Measurements from ENCODE around the gene KPNA2. TPM values are rescaled to one million over a fixed set of nuclear protein-coding genes. Genes with fewer than 3 reads are reported as not detected.

The KPNA2 gene
- polyA plus RNA-seq, 3 donors = 23.2 to 36.1 (median 23.2) TPM

- no peaks in the 10 kb centered on the region for H3K36me3 Mint-ChIP-seq
- peak overlapping the region in 1 of 7 donors; percentile 37 for H3K27ac Mint-ChIP-seq
- no peaks in the 10 kb centered on the region for H4K20me1 ChIP-seq (ENCODE audit: insufficient read depth, low read length)
- 96% methylated on average over 7 of the region's 11 CpGs for WGBS (ENCODE audit: insufficient coverage)
- H3K9me3 Mint-ChIP-seq = peaks cover 0 to 3% (median 2%) of the 10 kb centered on the region in 7 donors
- H3K27me3 Mint-ChIP-seq (ENCODE audit: low read depth in 3 of 3) = no peaks in the 10 kb centered on the region
- no peak overlapping the region for H3K4me2 ChIP-seq (replicated peaks; ENCODE audit: extremely low read depth, low read length, poor library complexity, severe bottlenecking)
- no peak for TF ChIP-seq CTCF (IDR thresholded peaks at IDR 0.05)
- H3K9me3 ChIP-seq (replicated peaks in 1 of 2; ENCODE audit: control insufficient read depth in 1 of 2, insufficient read depth in 1 of 2, low read length in 2 of 2) = no peaks in the 10 kb centered on the region
- H3K4me1 ChIP-seq (ENCODE audit: control insufficient read depth in 1 of 2, insufficient read depth in 2 of 2, low read length in 2 of 2) = peaks cover 6 to 7% of the 10 kb centered on the region in 2 donors
- no peaks in the 10 kb centered on the region for H3K36me3 ChIP-seq (replicated peaks in 1 of 2; ENCODE audit: control insufficient read depth in 1 of 2, insufficient read depth in 2 of 2, low read length in 2 of 2)
- no peaks in the 10 kb centered on the region for H3K27me3 ChIP-seq (ENCODE audit: control insufficient read depth in 2 of 2, insufficient read depth in 2 of 2, low read length in 2 of 2)
- H3K4me3 Mint-ChIP-seq = no peak overlapping the region
- peaks cover 8% of the 10 kb centered on the region for H3K4me1 Mint-ChIP-seq
- H3K79me2 ChIP-seq (ENCODE audit: insufficient read depth, low read length) = no peaks in the 10 kb centered on the region
- H3K4me3 ChIP-seq (replicated peaks in 1 of 3; ENCODE audit: low read depth in 2 of 3, low read length in 3 of 3) = no peak overlapping the region
- H3K27ac ChIP-seq (ENCODE audit: low read depth in 1 of 2, low read length in 2 of 2) = no peak overlapping the region
- no peak overlapping the region for H2AFZ ChIP-seq (ENCODE audit: insufficient read depth, low read depth, low read length, poor library complexity, severe bottlenecking)
- intact Hi-C loops (cut with micrococcal nuclease) = no loop called here
- no peak for DNase-seq
- H3K9ac ChIP-seq (ENCODE audit: insufficient read depth, low read length, poor library complexity, severe bottlenecking) = no peak overlapping the region
These were observed 59.0 kb downstream of the KPNA2 start for GRCh38 chr17:68094481-68095078.

GRCh38 chr17:68095205-68095811 lies 59.8 kb downstream of the KPNA2 start:
- H3K36me3 Mint-ChIP-seq = no peaks in the 10 kb centered on the region
- intact Hi-C loops (cut with micrococcal nuclease) = no loop called here
- H3K4me1 Mint-ChIP-seq = peaks cover under 1% of the 10 kb centered on the region
- no peaks in the 10 kb centered on the region for H3K27me3 Mint-ChIP-seq (ENCODE audit: low read depth in 3 of 3)
- TF ChIP-seq CTCF (IDR thresholded peaks at IDR 0.05) = no peak
- Histone ChIP-seq H4K20me1 (ENCODE audit: insufficient read depth, low read length) (no peaks in the 10 kb centered on the region), H3K36me3 (replicated peaks in 1 of 2; ENCODE audit: control insufficient read depth in 1 of 2, insufficient read depth in 2 of 2, low read length in 2 of 2) (no peaks in the 10 kb centered on the region), H3K4me1 (ENCODE audit: control insufficient read depth in 1 of 2, insufficient read depth in 2 of 2, low read length in 2 of 2) (no peaks in the 10 kb centered on the region), H3K4me3 (replicated peaks in 1 of 3; ENCODE audit: low read depth in 2 of 3, low read length in 3 of 3) (no peak overlapping the region), H3K9me3 (replicated peaks in 1 of 2; ENCODE audit: control insufficient read depth in 1 of 2, insufficient read depth in 1 of 2, low read length in 2 of 2) (no peaks in the 10 kb centered on the region), H2AFZ (ENCODE audit: insufficient read depth, low read depth, low read length, poor library complexity, severe bottlenecking) (no peak overlapping the region), H3K9ac (ENCODE audit: insufficient read depth, low read length, poor library complexity, severe bottlenecking) (no peak overlapping the region), H3K27ac (ENCODE audit: low read depth in 1 of 2, low read length in 2 of 2) (no peak overlapping the region), H3K4me2 (replicated peaks; ENCODE audit: extremely low read depth, low read length, poor library complexity, severe bottlenecking) (no peak overlapping the region), H3K79me2 (ENCODE audit: insufficient read depth, low read length) (no peaks in the 10 kb centered on the region), H3K27me3 (ENCODE audit: control insufficient read depth in 2 of 2, insufficient read depth in 2 of 2, low read length in 2 of 2) (no peaks in the 10 kb centered on the region)
- WGBS (ENCODE audit: insufficient coverage) = 86% methylated on average over 4 of the region's 10 CpGs
- DNase-seq = no peak
- H3K27ac Mint-ChIP-seq = no peak overlapping the region
- H3K4me3 Mint-ChIP-seq = no peak overlapping the region
- H3K9me3 Mint-ChIP-seq = peaks cover 0 to 8% (median 2%) of the 10 kb centered on the region in 7 donors

Measured in CD14-positive monocyte (primary cell).